Stomach (tissue), 9 donors: Measurements from ENCODE around the gene SSR1. TPM values are rescaled to one million over a fixed set of nuclear protein-coding genes. Genes with fewer than 3 reads are reported as not detected.

Experiments used
- DNase-seq, 2 donors: peaks; one replicate each; pipeline versions ENCODE4 v3.0.0 to v3.0.0-alpha.2; 2013 to 2019
- H3K27ac ChIP-seq, 5 donors: fragments of 200-600 bp in 4 of 5; sonication (generic) in 4 of 5; one replicate each; pipeline ENCODE4 v1.5.1; 2013 to 2019; ENCODE audit warnings: mild to moderate bottlenecking in 1 of 5, moderate library complexity in 1 of 5
- H3K27me3 ChIP-seq, 3 donors: fragments of 200-600 bp; sonication (generic); one replicate each; pipeline ENCODE4 v1.5.1; 2017 to 2019; ENCODE audit warnings: mixed run types in 1 of 3
- H3K36me3 ChIP-seq, 4 donors: fragments of 200-600 bp; sonication (generic); 1 replicate in 3 of 4; 2 replicates in 1 of 4; pipeline ENCODE4 v1.5.1; 2016 to 2019
- H3K4me1 ChIP-seq, 4 donors: fragments of 200-600 bp; sonication (generic); one replicate each; pipeline ENCODE4 v1.5.1; 2016 to 2019
- H3K4me3 ChIP-seq, 4 donors: fragments of 200-600 bp; sonication (generic) in 3 of 4; one replicate each; pipeline ENCODE4 v1.5.1; 2016 to 2019; ENCODE audit warnings: mild to moderate bottlenecking in 1 of 4
- H3K9me3 ChIP-seq, 4 donors: fragments of 200-600 bp; sonication (generic); one replicate each; pipeline ENCODE4 v1.5.1; 2016 to 2019
- EP300 ChIP-seq: sonication (generic); formaldehyde crosslinking; IDR thresholded peaks from one replicate; pipeline ENCODE4 v1.6.1; 2017; ENCODE audit warnings: antibody characterized with exemption
- POLR2A ChIP-seq, 4 donors: fragments of 450-650 bp; IDR thresholded peaks; one replicate each; pipeline ENCODE4 v1.6.1; 2016; ENCODE audit warnings: antibody characterized with exemption in 4 of 4, control low read depth in 2 of 4, mild to moderate bottlenecking in 1 of 4, moderate library complexity in 1 of 4
- POLR2AphosphoS5 ChIP-seq, 3 donors: sonication (generic); formaldehyde crosslinking; IDR thresholded peaks; one replicate each; pipeline ENCODE4 v1.6.1; 2016; ENCODE audit warnings: antibody characterized with exemption in 3 of 3
- WGBS, 5 donors: extraction: QIAGEN DNeasy Blood & Tissue Kit in 3 of 5; methylation state at CpG; one replicate each; pipeline versions ENCODE4 v1.1.5 to v1.1.7; 2013 to 2018; 5-methylcytosine and 5-hydroxymethylcytosine counted together
- intact Hi-C: fragments of 100-400 bp; cut with DNase I; formaldehyde crosslinking; loops from one replicate; pipeline ENCODE4 v1.15.1; 2023; ENCODE audit warnings: low total_unique reads
- polyA plus RNA-seq, 3 donors: library from polyadenylated mRNA; stranded (reverse); fragments of 200-250 nt; gene quantifications; one replicate each; pipeline ENCODE4 v1.2.3, GENCODE V29; 2013
- total RNA-seq, 5 donors: library from RNA; depleted of rRNA; stranded (reverse); fragments of >200 nt; gene quantifications; one replicate each; pipeline versions ENCODE4 v1.1.0 to v1.2.3, GENCODE V29; 2014 to 2016
- TF ChIP-seq, protein P1 (sequence below), 7 experiments: fragments of 450-650 bp in 4 of 7; fragments of 200-600 bp in 3 of 7; sonication (generic) in 3 of 7; IDR thresholded peaks; one replicate each; pipeline ENCODE4 v1.5.1; 2016 to 2019; ENCODE audit warnings: antibody characterized with exemption in 7 of 7, control low read depth in 2 of 7, mild to moderate bottlenecking in 1 of 7
- donor health status: healthy with polysubstance abuse.
- donor health status: Bipolar disorder and iron deficiency.
- donor health status: healthy.

The SSR1 gene
- total and polyA plus RNA-seq, 8 donors = 11.6 to 62.4 (median 30.1) TPM

DNA sequence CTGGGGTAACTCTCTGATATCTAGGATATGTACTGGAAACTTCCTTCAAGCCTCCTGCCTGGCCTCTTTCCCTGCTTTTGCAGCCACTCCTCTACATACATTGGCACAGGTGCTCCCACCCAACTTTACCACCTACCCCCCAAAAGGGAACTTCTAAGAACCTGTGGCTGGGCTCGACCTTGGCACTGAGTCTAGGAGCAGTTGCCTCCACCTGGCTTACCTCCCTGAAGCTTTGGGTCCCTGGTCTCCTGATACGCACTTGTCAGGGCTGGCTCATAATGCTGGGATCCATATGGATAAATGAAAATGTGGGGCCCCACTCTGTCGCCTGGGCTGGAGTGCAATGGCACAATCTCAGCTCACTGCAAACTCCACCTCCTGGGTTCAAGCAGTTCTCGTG, 56.2 kb downstream of the SSR1 start:
- no peak overlapping the region for H3K4me3 ChIP-seq

DNA sequence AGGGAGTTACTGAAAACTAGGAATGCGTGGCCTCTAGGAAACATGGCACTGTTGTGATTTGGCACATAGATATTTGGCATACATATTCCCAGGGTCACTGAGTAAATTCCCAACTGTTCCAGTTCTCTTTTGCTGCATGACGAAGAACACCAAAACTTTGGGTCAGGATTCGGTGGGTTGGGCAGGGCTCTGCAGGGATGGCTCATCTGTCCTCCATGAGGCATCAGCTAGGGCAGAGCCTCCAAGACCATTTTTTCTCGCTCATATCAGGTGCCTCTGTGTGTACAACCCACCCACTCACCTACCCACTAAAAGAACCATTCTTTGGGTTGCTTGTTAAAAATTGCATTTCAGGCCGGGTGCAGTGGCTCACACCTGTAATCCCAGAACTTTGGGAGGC, 57.1 kb downstream of the SSR1 start:
- no peak overlapping the region for H3K4me3 ChIP-seq
- peaks cover 0 to 20% (median 18%) of the 10 kb centered on the region in 4 donors for H3K36me3 ChIP-seq
- intact Hi-C loops = no loop called here
- no peak for DNase-seq
- H3K4me1 ChIP-seq = peaks cover 5 to 14% (median 7%) of the 10 kb centered on the region in 4 donors
- H3K9me3 ChIP-seq = peaks cover 0 to 9% (median 7%) of the 10 kb centered on the region in 4 donors
- H3K27me3 ChIP-seq = no peaks in the 10 kb centered on the region
- H3K27ac ChIP-seq = peak overlapping the region in 2 of 5 donors; percentile 46 to 52
- TF ChIP-seq, protein P1, sequence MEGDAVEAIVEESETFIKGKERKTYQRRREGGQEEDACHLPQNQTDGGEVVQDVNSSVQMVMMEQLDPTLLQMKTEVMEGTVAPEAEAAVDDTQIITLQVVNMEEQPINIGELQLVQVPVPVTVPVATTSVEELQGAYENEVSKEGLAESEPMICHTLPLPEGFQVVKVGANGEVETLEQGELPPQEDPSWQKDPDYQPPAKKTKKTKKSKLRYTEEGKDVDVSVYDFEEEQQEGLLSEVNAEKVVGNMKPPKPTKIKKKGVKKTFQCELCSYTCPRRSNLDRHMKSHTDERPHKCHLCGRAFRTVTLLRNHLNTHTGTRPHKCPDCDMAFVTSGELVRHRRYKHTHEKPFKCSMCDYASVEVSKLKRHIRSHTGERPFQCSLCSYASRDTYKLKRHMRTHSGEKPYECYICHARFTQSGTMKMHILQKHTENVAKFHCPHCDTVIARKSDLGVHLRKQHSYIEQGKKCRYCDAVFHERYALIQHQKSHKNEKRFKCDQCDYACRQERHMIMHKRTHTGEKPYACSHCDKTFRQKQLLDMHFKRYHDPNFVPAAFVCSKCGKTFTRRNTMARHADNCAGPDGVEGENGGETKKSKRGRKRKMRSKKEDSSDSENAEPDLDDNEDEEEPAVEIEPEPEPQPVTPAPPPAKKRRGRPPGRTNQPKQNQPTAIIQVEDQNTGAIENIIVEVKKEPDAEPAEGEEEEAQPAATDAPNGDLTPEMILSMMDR (IDR thresholded peaks at IDR 0.05) = no peak
- TF ChIP-seq POLR2AphosphoS5 (IDR thresholded peaks at IDR 0.05) (no peak), EP300 (no peak)
- WGBS, 5 donors = 97 to 100% (median 97%) methylated on average over 5 of the region's 5 CpGs

More for the DNA sequence above, 56.2 kb downstream of the SSR1 start:
- H3K36me3 ChIP-seq = peaks cover 0 to 12% (median 10%) of the 10 kb centered on the region in 4 donors
- H3K27me3 ChIP-seq = no peaks in the 10 kb centered on the region
- 79 to 95% (median 91%) methylated on average over 4 of the region's 4 CpGs for WGBS, 5 donors
- H3K9me3 ChIP-seq = peaks cover 0 to 9% (median 7%) of the 10 kb centered on the region in 4 donors
- H3K4me1 ChIP-seq = peaks cover 7 to 22% (median 15%) of the 10 kb centered on the region in 4 donors
- intact Hi-C loops = no loop called here
- no peak for TF ChIP-seq POLR2AphosphoS5 (IDR thresholded peaks at IDR 0.05)
- TF ChIP-seq, protein P1 (IDR thresholded peaks at IDR 0.05) = no peak
- no peak for TF ChIP-seq POLR2A (IDR thresholded peaks at IDR 0.05)
- no peak for TF ChIP-seq EP300
- no peak overlapping the region for H3K27ac ChIP-seq
- DNase-seq = no peak

GRCh38 chr6:7254980-7255835, 57.8 kb downstream of the SSR1 start:
- DNase-seq = no peak
- H3K9me3 ChIP-seq = peaks cover 0 to 9% (median 7%) of the 10 kb centered on the region in 4 donors
- 71 to 82% (median 73%) methylated on average over 12 of the region's 12 CpGs for WGBS, 5 donors
- no peak overlapping the region for H3K4me3 ChIP-seq
- intact Hi-C loops = no loop called here
- peak overlapping the region; percentile 10 to 52 (median 46) for H3K27ac ChIP-seq
- no peaks in the 10 kb centered on the region for H3K27me3 ChIP-seq
- H3K4me1 ChIP-seq = peaks cover 0 to 11% (median under 1%) of the 10 kb centered on the region in 4 donors
- H3K36me3 ChIP-seq = peaks cover 2 to 26% (median 25%) of the 10 kb centered on the region in 4 donors
- TF ChIP-seq, protein P1 (IDR thresholded peaks at IDR 0.05) = no peak
- TF ChIP-seq POLR2A (IDR thresholded peaks at IDR 0.05) (no peak), EP300 (no peak), POLR2AphosphoS5 (IDR thresholded peaks at IDR 0.05) (no peak)

DNA sequence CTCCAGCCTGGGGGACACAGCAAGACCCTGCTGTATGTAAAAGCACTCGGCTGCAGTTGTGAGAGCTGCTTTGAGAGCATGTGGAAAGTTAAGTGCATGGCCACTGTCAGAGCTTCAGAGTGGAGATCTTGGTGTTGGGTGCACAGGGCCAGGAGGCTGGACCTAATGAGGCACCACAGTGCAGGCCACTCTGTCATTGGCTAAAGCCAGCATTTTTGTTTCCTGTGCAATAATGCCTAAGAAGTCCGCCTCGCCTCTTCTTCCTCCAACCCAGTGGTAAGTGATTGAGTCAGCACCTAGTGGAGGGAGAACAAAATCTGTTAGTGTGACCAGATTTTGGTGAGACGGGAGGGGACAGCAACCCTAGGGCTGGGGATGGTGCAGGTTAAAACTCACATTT, 60.6 kb downstream of the SSR1 start:
- intact Hi-C loops = no loop called here
- Histone ChIP-seq H3K27me3 (no peaks in the 10 kb centered on the region), H3K4me1 (peaks cover 0 to 23% (median 0%) of the 10 kb centered on the region in 4 donors), H3K4me3 (no peak overlapping the region), H3K9me3 (peaks cover 0 to 9% (median 7%) of the 10 kb centered on the region in 4 donors), H3K36me3 (peaks cover 30 to 54% (median 53%) of the 10 kb centered on the region in 4 donors), H3K27ac (no peak overlapping the region)
- 73 to 95% (median 89%) methylated on average over 4 of the region's 4 CpGs for WGBS, 5 donors
- no peak for TF ChIP-seq EP300
- TF ChIP-seq, protein P1 (IDR thresholded peaks at IDR 0.05) = no peak
- TF ChIP-seq POLR2A (IDR thresholded peaks at IDR 0.05) = no peak
- TF ChIP-seq POLR2AphosphoS5 (IDR thresholded peaks at IDR 0.05) = no peak
- DNase-seq = no peak
